NCI-H774 (cell line): ENCODE measurements around the gene RYR3.
"Not testable (repeated sequence)": the region's sequence is repeated elsewhere in the genome, so short reads cannot be mapped to it uniquely, and the experiment has no call there.

Experiments used
- DNase-seq: peaks from one replicate; lab custom pipeline; 2025; lab: John Stamatoyannopoulos, UW

RYR3 gene

DNA sequence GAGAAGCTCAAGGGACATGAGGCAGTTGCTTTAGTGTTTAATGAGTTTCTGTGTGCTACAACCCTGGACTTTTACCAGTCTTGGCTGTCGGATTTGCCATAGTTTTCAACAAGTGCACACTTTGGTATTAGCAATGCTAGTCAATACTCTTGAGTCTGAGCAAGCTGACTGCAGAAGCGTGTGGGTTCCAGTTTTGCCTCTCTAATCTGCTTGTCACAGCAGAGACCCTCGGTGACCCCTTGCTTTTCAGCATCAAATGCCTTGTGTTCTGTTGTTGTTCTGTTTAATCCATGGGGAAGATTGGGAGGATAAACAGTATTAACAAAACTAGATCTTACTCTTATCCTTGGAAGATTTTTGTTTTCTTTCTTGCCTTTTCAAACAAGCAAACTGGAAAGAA lies 463.2 kb downstream of the RYR3 start:
- no peak for DNase-seq

DNA sequence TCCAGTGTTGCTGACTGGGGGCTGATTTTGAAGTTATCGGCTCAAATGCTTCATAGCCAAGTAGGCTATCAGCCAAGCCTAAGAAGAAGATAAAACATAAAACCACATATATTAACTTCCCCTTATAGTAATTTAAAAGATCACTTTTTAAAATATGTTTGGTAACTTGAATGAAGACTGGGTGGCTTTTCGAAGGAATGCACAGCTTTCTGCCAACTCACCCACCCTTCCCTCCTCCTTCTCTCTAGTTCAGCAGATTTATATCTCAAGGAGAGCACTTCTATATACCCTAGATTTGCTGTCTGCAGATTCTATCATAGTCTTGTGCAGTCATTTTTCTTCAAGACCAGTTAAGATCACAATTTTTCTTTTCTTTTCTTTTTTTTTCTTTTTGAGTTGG lies 468.1 kb downstream of the RYR3 start:
- no peak for DNase-seq

DNA sequence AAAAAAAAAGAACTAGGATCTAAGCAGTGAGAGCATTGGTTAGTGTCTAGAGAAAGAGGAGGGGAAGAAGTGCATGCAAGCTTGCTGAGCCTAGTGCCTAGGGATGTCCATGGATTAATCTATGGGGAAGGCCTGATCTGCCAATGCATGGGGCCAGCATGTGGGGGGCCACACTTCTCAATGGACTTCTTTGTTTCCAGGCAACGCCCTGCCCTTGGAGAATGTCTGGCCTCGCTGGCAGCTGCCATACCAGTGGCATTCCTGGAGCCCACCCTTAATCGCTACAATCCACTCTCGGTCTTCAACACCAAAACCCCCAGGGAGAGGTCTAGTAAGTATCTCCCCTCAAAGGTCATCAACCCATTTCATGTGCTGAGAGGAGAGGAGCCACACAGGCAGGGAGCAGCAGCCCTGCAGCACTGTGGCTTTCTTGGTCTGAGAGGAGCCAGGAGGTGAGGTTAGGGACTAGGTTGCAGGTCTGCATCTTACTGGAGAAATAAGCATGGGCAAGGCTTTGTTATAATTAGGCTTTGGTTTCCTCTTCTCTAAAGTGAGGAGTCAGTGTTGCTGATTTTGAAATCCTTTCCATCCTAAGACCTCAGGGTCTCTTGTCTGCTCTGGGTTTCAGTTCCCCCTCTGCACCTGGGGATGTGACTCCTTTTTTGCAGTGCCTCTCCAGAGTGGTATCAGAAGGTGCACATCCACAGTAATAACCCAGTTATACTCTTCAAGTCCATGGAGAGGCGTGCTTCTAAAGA lies 469.4 kb downstream of the RYR3 start:
- DNase-seq, result no peak

DNA sequence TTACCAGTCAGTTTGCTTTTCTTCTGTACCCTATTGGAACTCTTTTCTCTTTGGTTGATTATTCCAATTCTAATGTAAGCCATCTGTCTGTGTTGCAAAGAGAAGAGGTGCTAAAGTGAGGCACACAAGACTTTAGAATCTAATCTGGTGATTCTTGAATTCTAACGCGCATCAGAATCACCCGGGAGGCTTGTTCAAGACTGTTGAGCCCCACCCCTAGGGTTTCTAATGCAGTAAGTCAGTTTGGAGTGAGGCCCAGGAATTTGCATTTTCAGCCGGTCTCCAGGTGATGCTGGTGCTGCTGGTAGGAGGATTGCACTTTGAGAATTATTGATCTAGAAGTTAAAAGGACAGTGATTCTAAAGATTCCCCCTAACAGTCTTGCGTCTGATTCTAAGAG lies 472.2 kb downstream of the RYR3 start:
- DNase-seq, result no peak

DNA sequence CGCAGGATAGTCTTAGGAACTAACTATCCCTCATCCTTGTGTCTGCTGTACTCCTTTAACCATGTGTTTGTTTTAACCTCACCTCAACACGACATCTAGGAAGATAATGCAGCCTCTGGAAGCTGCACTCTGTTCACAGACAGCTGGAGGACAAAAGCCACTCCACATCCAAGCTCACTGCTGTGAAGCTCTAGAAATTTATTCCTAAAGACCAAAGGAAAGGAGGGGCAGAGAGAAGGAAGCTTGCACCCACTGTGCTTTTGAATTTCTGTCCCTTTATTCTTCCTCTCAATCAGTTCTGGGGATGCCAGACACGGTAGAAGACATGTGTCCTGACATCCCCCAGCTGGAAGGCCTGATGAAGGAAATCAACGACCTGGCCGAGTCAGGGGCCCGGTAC lies 474.6 kb downstream of the RYR3 start:
- no peak for DNase-seq

DNA sequence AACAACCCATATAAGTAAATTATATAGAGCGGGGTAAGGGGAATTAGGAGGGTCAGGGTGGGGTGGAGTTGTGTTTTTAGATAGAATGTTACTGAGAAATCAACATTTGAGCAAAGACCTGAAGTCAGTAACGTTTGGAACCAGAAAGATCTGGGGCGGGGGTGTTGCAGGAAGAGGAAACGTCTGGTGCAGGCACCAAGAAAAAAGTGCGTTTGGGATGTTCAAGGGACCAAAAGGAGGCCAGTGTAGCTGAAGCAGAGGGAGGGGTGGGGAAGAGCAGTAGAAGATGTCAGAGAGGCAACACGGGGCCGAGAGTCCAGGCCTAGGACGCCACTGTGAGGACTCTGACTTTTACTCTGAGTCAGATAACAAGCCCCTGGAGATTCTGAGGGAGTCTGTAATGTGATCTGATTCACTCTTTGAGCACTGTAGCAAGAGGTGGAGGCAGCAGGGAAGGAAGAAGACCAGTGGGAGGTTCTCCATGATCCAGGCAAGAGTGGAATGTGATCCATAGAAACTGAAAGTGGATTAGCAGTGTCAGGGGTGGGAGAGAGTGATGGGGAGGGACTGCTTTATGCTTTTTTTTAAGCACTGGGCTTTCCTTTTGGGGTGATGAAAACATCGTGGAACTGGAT lies 478.3 kb downstream of the RYR3 start:
- DNase-seq, result no peak

DNA sequence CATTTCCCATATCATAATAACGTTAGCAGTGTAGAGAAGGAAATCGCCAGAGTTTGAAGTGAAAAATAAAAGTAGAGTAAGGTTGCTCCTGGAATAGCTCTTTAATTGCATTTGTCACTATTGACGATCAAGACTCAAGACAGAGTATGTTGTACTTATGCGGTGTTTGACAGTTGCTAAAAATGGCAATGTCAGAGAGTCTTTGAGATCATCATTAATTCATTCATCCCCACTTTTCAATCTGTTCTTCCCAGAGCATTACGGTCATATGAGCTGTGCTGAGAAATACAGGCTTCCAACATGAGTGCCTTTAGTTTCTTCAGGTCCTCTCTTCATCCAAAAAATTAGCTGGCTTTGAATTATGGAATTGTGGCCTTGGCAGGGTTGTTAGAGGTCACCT lies 483.7 kb downstream of the RYR3 start:
- DNase-seq, result no peak

DNA sequence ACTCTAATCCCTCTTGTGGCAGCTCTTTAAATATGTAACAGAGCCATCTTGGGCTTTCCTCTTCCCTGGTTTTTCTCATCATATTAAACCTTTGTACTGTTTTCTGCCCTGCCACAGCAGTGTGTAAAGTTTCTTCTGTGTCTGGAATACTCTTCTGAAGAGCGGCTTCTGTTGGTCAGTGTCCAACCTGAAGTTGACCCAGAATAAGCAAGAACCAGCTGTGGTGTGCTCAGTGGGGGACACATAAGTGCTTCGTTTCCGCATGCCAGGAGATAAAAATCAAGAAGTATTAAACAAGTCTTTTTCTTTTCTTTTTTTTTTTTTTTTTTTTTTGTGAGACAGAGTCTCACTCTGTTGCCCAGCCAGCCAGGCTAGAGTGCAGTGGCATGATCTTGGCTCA lies 484.3 kb downstream of the RYR3 start:
- no peak for DNase-seq

DNA sequence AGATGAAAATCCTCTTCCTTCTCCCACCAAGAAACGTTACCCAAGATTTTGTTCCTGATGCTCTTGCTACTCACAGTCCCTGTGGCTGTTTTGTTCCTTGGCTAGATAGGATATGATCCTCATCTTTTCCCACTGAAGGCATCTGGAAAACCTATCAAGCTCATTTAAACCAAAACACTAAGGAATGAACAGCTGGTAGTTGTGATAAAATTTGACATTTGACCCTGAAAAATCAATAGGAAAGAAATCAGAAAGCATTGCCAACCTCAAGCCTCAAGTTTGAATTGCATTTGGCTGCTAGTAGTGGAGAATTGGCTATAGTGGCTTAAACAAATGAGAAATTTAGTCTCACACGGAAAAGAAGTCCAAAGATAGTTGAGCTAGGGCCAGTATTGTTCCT lies 486.9 kb downstream of the RYR3 start:
- no peak for DNase-seq

DNA sequence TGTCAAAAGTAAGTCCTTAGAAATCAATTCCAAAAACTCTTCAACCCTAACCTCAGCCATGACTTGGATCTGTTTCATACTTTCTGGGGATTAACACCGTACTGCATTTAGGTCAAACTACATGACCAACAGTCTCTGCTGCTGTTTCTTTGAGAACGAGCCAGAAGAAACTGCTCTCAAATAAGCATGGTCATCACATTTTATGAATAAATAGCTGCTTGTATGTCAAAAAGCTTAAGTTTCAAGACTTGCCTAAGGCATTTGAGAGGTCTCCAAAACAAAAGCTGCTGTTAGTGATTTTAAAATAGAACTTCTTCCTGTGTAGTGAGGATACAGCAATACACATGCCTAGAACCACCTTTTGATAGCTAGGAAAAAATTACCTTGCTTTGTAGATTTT lies 491.2 kb downstream of the RYR3 start:
- DNase-seq, result no peak

DNA sequence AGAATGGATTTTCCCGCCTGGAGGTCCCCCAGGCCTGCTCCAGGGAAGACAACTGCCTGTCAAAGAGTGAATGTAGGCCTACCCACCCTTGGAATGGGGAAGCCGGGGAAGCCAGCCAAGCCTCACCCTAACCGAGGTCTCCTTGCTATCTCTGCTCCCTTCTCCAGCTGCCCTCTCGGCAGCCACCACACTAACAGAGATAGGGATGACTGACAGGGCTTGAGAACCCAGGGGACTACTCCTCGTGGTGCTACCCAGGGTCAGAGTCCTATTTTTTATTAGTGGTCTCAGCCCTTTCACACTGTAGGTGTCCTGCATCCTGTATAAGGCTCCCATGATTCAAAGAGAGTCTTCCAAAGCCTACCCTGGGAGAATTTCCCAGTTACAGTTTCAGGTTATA lies 496.9 kb downstream of the RYR3 start:
- no peak for DNase-seq

DNA sequence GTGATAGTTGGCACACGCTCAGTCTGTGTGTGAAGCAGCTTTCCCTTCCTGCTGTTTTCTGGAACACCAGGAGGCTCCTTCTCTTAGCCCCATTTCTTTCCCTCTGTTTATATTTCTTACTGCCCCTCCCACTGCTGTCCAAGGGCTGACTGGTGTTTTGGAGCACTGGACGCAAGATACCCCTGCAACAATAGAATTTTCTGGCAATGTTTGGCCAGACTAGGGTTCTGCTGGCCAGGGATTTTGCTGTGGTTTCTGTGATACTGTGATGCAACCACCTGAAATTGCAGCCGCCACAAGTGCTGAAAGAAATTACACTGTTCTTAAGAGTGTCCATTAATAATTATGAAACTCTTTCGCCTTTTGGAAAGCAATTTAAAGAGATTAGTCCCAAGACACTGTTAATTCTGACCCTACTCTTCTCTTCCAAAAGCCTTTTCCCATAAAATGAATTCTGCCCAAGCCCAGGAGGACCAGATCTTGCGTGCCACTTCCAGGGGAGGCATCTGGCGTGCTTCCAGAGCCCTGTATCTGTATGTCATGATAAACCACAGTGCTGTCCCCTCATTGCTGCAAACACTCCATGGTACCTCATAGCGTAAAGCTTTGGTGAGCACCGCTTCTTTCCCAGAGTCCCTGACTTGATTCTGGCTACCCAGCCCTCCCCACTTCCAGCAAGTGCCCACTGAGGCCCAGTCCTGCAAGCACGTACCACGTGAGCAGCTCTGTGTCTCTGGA lies 498.1 kb downstream of the RYR3 start:
- DNase-seq, result no peak

DNA sequence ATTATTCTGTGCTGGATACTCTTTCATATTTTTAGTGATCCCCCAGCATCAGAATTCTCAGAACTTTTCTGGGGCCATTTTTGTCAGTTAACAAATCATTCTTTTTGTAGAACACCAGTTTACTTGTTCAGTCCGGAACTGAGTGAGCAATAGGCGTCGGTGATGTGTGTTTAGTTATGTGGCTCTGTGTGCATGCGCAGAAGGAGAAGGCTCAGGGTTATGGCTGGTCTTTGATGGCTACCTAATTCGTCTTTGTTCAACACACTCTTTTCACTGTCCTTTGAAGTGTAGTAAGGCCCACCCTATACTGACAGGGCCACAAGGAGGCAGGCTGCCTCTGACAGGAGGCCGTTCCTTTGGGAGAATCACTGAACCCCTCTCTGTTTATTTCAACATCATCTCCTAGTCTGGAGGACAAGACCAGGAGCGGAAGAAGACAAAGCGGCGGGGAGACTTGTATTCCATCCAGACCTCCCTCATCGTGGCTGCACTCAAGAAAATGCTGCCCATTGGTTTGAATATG lies 499.4 kb downstream of the RYR3 start:
- no peak for DNase-seq

DNA sequence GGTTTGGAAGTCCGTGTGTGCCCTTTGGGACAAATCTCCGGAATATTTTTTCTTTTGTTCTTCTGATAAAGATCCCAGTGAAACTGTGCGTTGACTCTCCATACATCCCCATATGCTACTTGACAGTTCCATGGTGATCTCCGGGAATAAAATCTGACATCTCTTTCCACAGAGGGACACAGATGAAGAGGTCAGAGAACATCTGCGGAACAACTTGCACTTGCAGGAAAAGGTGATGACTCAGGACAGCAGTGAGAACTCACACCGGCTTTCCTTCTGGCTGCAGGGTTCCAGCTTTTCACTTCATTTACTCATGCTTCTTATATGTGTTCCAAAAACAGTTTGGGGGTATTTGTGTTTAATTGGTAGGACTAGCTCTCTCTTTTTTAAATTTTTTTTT lies 500.0 kb downstream of the RYR3 start:
- no peak for DNase-seq

DNA sequence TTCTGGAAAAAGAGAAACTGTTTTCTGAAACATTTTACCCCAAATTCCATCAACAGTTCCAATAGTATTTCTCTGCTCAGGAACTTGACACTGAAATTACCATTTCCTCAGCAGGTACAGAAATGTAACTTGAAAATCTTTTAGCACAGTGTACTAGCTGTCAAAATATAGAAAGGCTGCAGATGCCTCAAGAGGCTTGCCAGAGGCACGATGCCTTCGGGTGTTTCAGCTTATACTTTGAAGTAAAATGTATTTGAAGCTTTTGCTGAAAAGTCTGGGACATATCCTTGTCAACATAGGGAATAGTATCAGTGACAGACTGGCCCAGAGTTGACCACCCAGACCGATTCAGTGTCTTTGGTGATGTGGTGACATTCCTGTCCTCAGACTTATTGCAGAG lies 503.1 kb downstream of the RYR3 start:
- no peak for DNase-seq

DNA sequence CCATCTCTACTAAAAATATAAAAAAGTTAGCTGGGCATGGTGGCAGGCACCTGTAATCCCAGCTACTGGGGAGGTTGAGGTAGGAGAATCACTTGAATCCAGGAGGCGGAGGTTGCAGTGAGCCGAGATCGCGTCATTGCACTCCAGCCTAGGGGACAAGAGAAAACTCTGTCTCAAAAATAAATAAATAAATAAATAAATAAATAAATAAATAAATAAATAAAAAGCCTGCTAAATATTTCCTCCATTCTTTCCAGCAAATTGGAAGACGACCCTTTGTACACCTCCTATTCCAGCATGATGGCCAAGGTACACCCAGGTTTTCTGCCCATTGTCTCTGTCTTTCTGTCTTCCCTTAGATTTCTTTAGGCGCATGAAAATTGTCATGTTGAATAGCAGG lies 508.7 kb downstream of the RYR3 start:
- DNase-seq, result not testable (repeated sequence)

DNA sequence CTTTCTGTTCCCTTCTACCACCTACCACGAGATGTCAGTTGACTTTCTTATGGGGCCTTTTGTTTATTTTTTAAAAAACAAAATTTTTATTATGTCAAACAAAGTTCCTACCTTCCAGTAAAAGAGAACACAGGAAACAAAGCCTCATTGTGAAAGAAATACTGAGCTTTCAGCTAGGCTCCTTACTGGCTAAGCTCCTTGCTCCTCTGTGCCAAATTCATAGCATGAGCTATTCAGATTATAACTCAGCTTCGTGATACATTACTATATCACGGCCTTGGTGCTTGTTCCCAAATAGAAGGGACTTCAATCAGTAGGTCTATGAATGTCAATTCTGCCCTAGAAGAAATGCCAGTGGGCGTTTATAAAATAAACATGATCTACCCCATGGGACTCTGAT lies 511.7 kb downstream of the RYR3 start:
- DNase-seq, result no peak

DNA sequence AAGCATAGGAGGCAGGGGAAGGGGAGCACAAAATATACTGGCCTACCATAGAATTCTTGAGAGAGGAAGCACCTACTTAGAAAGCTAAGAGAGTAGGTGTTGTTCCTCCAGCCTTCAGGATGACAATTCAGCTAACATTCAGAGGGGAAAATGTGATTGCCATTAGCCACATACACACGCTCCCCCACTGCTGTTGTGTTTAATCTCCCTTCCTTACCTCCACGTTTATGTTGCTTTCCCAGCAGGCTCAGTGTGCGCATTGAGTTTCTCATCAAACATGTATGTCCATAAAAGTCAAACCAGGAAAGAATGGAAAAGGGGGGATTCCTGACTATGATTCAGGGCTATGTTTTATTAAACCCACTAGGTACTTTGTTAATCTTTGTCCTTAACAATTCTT lies 512.4 kb downstream of the RYR3 start:
- DNase-seq, result no peak

DNA sequence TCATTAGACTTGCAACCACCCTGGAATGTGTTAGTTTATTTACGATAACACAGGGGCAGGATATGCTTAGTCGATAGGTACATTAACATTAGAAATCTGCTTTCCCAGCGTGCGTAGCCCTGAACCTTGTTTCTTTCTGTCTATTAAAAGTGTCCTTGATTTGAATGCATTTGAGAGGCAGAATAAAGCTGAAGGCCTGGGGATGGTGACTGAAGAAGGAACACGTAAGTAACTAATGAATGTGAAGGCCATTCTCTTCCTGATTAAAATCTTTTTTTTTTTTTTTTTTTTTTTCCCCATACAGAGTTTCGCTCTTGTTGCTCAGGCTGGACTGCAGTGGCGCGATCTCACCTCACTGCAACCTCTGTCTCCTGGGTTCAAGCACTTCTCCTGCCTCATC lies 514.7 kb downstream of the RYR3 start:
- DNase-seq, result no peak

DNA sequence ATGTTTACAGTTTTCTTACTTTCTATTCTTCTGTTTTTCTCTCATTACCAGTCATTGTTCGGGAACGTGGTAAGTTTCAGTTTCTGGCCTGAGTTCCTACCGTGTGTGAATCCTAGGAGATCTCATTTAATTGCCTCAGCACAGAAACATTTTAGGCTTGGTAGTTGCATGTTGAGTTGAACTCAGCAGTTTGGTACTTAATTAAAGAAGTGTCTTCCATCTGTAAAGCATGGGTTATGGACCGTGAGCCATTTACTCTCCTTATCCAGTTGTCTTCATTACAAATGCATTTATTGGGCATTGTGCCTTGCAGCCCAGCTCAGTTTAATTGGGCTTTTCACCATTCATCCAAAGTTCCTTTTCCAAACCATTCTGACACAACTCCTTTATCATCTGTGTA lies 515.4 kb downstream of the RYR3 start:
- DNase-seq, result no peak

DNA sequence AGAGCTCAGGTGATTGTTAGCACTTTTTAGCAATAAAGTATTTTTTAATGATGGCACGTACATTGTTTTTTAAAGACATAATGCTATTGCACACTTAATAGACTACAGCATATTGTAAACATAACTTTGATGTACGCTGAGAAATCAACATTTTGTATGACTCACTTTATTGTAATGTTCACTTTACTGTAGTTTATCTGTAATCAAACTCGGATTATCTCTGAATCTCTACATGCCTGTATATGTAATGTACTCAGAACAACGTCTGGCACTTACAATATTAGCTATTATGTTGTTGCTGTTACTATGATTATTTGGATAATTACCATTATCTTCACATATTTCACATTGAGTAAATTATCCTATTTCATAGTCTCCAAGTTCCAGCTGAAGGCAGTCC lies 519.6 kb downstream of the RYR3 start:
- no peak for DNase-seq

DNA sequence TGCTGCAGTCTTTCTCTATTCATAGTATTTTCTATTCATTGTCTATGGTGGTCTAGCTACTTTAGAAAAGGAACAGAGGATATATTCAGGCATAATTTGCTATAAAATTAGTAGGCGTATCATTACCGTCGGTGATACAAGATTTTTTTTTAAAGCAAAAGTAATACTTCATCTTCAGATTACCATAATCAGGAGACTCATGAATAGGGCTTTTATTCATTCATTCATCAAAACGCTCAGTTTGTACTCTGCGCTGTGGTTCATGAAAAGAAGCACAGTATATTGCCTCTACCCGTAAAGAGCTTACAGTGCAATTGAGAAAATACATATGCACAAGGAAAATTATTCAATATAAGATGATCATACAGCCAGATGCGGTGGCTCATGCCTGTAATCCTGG lies 520.9 kb downstream of the RYR3 start:
- DNase-seq, result no peak
